H1 (cell line): ENCODE data around the gene RTL5. TPM values are rescaled to one million over a fixed set of nuclear protein-coding genes. Genes with fewer than 3 reads are reported as not detected.

ENCODE experiments used
- BACH1 ChIP-seq: IDR thresholded peaks from 2 replicates; pipeline ENCODE4 v1.6.1; 2012; ENCODE audit warnings: low read length, improper control_type of control experiment
- CEBPB ChIP-seq: IDR thresholded peaks from 2 replicates; pipeline ENCODE4 v1.6.1; 2012; ENCODE audit warnings: low read depth, low read length
- EGR1 ChIP-seq: IDR thresholded peaks from 2 replicates; pipeline ENCODE4 v1.6.1; 2011; ENCODE audit warnings: low read depth, low read length, borderline replicate concordance
- SIN3A ChIP-seq, 2 experiments: IDR thresholded peaks in 1 of 2; conservative IDR thresholded peaks in 1 of 2; 2 replicates each; pipeline ENCODE4 v1.6.1; 2011 to 2012; ENCODE audit warnings: low read length in 2 of 2, improper control_type of control experiment in 1 of 2, low read depth in 1 of 2, mild to moderate bottlenecking in 1 of 2
- SP2 ChIP-seq: IDR thresholded peaks from 2 replicates; pipeline ENCODE4 v1.6.1; 2012; ENCODE audit warnings: mild to moderate bottlenecking, low read length, inconsistent platforms
- YY1 ChIP-seq: IDR thresholded peaks from 2 replicates; pipeline ENCODE4 v1.6.1; 2011; ENCODE audit warnings: low read depth, mild to moderate bottlenecking, low read length
- ZNF274 ChIP-seq: IDR thresholded peaks from 2 replicates; pipeline ENCODE4 v1.7.0; 2012; ENCODE audit warnings: low read length, borderline replicate concordance; ENCODE audit errors: extremely low read depth
- polyA plus RNA-seq, 7 experiments: library from polyadenylated mRNA; depleted of rRNA in 3 of 7; stranded (reverse) in 5 of 7; unstranded in 2 of 7; fragments of >200 nt in 5 of 7; fragments of 200-250 nt in 2 of 7; gene quantifications; 1 replicate in 5 of 7; 2 replicates in 1 of 7; 4 replicates in 1 of 7; pipeline versions ENCODE4 v1.2.1 to v1.2.3, GENCODE V29; 2011 to 2013; ENCODE audit warnings: missing spikeins in 2 of 7, mixed read lengths in 2 of 7
- total RNA-seq: library from RNA; stranded (reverse); fragmentation: NEBNext Ultra II Directional; extraction: Animal tissue kit (Norgen Biotek cat#: 25700); gene quantifications from 2 replicates; pipeline ENCODE4 v1.2.1, GENCODE V29; 2021

RTL5 gene
- total and polyA plus RNA-seq, 2 of the 8 experiments (the other 6 are each of a cell fraction or from before 2014, with no cell fraction given): 0.57 to 1.9 TPM

DNA sequence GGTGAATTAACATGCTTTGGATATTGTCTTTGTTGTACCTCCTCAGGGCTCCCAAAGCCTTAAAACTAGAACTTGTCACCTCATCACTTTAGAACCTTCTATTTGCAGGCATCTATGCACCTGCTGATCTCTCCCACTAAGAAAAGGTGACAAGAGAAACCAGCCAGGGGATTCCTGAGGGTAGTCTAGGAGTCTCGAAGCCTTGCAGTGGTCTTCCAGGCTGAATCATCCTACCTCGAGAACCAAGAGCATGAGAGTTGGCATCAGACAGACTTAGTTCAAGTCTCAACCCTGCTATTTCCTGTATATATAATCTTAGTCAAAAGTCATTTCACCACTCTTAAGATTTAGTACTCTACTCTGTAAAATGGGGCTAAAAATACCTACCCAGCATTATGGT lies 29.6 kb downstream of the RTL5 start (continued):
- TF ChIP-seq BACH1 (no peak), ZNF274 (no peak), CEBPB (no peak), YY1 (no peak), EGR1 (no peak), SIN3A (conservative IDR thresholded peaks at IDR 0.05 in 1 of 2, IDR thresholded peaks at IDR 0.05 in 1 of 2; ENCODE audit: low read depth in 1 of 2, low read length in 2 of 2) (no peak), SP2 (no peak)
